ENCODE results near the gene THAP4.
A peak's percentile ranks its signal among the peaks of the same experiment; 100 is the strongest.

The THAP4 gene, protein sequence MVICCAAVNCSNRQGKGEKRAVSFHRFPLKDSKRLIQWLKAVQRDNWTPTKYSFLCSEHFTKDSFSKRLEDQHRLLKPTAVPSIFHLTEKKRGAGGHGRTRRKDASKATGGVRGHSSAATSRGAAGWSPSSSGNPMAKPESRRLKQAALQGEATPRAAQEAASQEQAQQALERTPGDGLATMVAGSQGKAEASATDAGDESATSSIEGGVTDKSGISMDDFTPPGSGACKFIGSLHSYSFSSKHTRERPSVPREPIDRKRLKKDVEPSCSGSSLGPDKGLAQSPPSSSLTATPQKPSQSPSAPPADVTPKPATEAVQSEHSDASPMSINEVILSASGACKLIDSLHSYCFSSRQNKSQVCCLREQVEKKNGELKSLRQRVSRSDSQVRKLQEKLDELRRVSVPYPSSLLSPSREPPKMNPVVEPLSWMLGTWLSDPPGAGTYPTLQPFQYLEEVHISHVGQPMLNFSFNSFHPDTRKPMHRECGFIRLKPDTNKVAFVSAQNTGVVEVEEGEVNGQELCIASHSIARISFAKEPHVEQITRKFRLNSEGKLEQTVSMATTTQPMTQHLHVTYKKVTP
- 21.2 to 37.6 reads per million in 2 donors for total RNA-seq

DNA sequence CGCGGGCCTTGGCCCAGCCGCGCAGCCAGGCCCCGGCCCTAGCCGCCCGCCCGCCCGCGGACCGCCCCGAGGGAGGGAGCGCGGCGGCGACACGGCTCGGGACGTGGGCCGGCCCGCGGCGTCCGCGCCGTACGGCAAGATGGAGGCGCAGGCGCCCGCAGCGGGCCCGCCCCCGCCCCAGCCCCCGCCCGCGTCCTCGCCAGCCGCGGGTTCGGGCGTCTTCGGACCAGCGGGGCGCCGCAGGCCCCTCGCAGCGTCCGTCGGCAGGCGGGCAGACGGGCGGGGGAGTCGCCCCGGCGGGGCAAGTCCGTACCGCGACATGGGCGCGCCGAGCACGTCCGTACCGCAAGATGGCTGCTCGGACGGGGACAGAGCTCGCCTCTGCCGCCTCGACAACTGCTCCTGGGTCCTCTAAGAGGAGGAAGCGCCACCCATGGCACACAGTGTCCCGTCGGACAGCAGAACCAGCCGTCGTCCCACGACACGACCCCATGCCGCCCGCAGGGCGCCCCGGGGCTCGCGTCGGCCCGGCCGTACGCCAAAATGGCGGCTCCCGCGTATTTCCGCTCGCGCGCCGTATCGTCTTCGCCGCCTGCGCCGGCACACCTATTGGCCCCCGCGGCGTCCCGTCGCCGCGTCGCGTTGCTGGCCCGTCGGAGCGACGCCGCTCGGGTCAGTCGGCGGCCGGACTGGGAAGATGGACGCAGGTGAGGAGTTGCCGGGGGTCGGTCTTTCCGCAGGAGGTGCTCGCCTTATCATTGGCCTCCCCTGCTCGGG is at the start of gene THAP4, which contains the start of gene ATG4B:
Gene THAP4, minus strand, starts transcription at position 141 of the 777 bp plus-strand sequence. CDS start 141 bp downstream, outside the sequence.
Gene ATG4B, plus strand, starts transcription at position 676 of the 777 bp plus-strand sequence. Its CDS starts 22 bp downstream, at position 698.
- DNase-seq = peak; percentile 67

DNA sequence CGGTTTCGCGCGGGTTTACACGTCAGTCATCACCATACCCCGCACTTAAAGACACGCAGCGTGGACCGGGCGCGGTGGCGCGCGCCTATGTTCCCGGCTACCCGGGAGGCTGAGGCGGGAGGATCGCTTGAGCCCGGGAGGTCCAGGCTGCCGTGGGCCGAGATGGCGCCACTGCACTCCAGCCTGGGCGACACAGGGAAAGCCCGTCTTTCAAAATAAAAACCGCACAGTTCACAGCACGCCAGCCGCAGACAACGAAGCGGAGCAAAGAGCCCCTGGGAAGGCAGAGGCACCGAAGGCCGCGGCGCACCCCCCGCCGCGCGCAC is 49.3 kb upstream of the THAP4 start:
- DNase-seq = no peak

DNA sequence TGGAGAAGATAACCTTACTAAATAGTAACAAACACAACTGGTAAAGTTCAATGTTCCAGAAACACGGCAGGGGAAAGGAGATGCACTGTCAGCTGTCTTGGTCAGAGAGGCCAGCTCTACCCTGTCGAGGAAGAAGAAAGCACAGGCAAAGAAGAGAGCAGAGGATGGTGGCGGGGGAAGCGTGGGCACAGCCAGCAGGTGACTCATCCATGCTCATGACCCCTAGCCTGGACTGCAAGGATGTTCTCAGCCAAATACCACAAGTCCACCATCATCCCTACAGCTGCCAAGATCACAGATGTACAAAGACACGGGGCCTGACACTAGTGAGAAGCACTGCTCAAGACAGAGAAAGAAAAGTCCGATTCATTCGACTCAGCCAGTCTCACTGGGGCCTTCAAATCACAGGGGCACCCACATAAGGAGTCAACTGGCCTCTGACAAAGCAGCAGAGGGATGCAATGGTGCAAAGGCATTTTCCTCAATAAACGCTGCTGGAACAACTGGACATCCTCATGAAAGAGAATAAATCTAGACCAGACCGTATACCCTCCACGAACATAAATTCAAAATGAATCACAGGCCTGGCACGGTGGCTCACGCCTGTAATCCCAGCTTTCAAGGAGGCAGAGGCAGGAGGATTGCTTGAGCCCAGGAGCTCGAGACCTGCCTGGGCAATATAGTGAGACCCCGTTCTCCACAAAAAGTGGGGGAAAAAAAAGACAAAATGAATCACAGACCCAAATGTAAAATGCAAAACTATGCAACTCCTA is 44.1 kb upstream of the THAP4 start:
- DNase-seq = no peak

DNA sequence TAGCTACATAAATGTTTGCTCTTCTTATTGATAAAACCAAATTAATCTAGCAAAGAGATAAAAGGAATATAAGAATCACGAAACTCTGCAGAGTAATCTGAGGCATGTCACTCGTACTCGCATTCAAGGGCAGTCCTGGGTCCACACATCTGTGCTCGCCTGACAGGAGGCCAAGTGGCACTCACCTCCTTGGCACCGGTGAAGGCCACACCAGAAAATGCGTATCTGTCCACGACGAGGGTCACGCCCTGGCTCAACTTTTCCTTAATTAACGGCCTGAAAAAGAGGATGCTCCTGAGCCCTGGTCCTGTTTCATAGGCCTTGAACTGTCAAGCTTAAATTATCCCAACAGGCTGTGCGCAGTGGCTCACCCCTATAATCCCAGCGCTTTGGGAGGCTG is 43.1 kb upstream of the THAP4 start:
- no peak for DNase-seq

DNA sequence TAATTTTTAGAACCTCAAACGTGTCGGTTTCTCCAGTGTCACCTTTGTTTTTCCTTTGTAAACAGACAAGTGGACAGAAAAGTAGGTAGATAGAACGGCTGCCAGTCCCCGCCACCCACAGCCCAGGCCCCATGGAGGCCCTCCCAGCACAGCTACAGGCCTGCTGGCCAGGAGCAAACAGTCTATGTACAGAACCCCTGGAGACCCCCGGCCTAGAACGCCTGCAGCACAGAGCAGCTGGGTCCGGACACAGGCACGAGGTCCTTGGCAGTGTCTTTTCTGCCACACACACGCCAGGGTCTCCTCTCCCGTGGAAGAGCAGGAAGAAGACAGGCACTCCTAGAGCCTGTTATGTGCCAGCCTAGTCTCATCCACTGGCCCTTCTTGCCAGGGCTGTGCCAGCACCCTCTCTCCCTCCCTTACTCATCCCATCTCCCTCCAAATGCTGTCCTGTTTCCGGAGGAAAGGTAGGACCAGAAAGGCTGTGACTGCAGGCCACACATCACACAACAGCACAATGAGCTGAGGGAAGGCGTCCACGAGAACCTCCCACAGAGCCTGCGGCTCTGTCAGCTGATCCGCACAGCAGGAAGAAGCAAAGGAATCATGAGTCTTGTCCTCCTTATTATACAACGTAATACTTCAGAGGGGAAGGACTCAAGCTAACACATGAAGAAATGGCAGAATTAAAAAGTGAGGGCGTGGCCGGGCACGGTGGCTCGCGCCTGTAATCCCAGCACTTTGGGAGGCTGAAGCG is 42.0 kb upstream of the THAP4 start:
- DNase-seq = no peak

DNA sequence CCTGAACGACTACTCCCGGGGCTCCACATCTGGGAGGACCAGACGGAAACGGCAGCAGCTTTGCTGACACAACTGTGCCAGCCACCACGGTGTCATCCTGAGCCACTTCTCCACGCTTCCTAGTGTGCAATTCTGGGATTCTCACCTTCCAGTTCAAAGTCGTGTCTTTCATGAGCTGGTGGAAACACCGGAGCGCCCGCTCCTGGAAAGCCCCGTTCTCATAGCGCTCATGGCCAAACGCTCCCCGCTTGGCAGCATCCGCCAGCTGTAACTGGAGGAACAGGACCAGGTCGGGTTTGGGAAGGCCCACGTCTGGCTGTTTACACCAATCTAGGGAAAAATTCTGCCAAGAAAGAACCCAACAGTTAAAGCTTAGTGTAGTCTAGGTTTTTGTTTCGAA is 41.3 kb upstream of the THAP4 start:
- DNase-seq = no peak

DNA sequence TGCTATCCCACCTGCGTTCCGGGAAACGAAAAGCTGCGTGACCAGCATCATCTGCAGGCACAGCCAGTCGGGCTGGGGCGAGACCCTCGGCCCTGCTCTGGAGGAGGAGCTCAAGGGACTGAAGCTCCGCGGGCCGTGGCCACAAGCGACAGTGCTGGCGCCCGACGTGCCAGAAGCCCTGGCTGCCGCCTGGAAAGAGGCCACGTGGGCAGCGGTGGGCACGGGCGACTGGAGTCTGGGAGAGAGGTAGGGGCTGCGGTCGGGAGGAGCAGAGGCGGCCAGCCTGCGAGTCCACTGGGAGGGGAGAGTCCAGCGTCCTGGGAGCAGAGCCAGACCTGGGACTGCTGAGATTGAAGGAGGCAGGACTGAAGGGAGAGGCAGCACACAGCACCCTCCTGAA is 40.4 kb upstream of the THAP4 start:
- DNase-seq = no peak

DNA sequence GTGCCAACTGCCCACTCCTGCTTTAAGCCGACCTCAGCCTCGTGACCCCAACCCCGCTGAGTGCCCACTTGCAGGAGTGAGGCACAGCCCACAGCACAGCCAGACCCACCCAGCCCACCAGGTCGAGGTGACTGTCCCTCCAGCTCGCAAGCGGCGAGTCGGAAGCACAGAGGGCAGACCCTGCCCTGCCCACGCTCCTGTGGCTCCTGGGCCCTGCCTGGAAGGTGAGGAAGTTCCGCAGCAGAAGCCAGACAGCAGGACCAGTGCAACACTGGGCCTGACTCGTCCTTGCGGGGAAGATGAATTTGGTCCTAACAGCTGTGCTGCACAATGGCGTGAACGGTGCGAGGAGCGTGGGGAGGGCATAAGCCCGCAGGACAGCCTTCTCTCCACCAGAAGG is 39.7 kb upstream of the THAP4 start:
- DNase-seq = no peak

DNA sequence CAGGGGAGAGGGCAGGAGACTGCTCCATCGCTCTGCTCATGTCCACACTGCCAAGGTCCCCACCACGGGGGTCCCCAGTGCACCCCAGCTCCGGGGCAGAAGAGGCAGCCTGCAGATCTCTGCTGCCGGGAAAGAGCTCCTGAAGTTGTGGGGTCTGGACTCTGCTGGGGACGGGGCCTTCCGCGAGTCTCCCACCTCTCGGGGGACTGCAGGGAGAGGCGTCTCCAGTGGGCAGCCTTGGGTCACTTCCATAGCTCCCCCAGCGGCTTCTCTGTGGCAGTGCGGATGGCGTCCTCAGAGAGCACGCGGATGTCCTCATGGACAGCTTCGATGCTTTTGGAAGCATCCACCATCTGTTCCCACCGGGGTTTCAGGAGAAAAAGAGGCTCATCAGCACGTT is 38.9 kb upstream of the THAP4 start:
- no peak for DNase-seq

DNA sequence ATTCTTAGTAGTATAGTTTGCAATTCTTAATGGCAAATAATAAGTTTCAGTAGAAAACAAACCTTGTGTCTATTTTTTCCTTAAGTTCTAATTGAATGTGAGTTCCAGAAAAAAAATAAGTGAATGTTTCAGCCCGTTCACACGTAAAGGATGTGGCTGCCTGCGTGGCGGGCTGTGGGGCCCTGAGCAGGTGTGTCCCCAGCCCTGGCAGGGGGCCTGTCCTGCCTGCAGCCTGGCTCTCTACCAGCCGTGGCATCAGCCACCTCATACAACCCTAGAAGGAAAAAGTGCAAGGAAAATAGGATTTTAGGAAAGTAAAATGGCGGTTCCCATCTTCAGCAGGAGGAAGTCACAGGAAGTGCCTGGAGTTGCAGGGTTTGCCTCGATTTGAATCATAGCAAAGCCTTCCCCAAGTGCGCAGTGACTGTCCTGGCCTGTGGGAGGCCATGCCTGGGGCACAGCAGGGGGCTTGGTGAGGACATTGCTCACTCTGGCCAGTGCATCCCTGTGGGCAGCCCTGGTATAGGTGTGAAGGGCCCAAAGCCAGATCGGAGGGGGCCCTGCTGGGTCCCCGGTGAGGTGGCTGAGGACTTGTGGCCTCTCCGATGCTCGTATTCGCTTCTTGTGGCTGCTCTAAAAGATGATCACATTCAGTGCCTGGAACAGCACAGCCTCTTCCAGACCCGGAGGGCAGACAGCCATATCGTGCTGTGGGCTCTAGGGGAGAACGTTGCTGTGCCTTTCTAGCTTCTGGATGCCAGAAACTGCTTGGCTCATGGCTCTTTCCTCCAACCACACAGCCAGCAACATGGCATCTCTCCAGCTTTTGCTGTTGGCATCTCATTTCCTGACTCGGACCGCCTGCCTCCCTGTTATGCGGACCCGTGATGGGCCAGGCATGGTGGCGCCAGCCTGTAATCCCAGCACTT is 37.1 kb upstream of the THAP4 start:
- DNase-seq = no peak

DNA sequence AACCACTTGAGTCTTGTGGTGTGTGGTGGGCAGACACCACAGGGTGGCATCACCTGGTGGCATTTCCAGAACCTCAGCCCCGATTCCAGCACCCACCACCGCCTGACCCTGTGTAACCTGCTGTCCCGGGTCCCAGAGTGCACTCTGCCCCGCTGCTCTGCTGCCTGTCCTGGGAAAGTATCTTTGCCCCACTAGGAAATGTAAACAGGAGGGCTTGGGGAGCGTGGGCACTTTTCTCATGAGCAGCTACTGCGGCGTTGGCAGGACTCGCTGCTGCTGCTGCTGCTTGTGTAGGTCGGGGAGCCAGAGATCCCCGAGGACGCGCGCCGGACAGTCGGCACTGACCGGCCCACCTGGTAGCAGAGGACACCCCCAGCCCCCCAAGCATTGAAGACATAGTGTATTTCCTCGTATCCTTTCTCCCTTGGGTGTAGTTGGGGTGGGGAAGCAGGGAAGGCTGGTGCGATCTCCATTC is 36.3 kb upstream of the THAP4 start:
- no peak for DNase-seq

DNA sequence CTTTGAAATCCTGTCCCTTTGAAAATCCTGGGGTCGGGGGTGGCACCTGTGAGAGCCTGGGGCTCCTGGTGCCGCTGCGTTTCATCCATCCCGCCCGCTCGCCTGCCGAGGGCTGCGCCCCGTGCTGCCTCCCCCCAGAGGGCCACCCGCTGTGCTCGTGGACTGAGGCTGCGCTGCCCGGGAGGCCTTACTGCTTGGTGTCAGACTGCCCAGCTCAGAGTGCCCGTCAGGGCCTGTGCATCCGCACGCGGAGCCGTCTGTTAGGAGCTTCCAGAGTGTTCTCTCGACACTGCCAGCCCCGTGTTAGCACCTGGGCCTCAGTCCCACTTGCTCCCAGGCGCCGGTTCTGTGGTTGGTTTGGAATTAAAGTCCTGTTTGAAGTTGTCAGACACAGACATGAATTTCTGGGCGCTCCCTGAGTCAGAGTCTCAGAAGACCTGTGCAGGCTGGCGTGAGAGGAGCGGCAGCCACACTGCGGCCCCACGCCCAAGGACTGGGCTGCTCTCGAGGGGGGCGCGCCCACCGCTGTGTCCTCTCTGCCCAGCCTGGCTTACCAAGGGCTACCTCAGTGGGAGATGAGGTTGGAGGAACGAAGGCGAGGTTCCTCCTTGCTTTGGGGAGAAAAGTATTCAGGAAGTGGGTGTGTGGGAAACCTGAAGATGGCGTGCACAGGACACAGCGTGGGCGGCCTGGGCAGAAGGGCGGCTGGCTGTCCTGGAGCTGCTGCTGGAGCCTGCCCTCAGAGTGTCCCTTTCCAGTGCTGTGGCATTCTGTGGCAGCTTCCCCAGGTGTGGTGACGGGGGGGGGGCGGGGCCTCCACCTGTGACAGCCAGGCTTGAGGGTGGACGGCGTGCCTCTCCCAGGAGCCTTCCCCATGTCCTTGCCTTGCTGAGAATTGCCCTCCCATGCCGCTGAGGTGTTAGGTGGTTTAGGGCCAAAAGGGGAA is 35.6 kb upstream of the THAP4 start:
- no peak for DNase-seq

DNA sequence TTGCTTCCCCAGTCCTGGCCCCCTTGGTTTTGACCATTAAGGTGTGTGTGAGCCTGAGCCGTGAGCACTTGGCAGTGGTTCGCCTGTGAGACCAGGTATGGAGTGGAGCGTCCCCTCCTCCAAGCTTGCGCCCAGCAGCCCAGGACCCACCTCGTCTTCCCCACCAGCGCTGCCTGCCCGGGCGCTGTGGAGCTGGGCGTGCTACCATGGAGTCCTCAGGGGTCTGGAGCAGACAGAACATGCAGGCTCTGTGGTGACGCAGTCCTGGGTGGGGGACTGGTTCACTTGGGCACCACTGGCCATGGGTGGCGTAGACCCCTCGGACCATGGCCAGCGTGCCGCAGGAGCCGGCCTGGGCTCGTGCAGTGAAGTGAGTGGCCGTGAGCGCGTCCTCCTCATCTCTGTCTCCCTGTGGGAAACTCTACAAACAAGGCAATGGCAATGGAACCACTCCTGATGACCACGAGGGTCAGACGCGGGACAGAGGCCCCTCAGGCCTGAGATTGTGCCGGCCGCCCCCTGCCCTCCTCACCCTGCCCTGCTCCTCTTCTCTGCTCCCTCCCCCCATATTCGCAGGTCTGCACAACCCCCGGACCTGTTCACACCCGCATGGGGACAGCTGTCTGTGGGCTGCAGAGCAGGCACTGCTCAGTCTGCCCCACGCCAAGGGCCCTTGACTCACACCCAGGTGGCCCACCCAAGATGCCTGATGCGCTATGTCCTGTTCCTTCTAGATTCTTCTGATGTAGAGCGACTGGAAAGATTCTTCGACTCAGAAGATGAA is 34.7 kb upstream of the THAP4 start:
- DNase-seq = no peak

DNA sequence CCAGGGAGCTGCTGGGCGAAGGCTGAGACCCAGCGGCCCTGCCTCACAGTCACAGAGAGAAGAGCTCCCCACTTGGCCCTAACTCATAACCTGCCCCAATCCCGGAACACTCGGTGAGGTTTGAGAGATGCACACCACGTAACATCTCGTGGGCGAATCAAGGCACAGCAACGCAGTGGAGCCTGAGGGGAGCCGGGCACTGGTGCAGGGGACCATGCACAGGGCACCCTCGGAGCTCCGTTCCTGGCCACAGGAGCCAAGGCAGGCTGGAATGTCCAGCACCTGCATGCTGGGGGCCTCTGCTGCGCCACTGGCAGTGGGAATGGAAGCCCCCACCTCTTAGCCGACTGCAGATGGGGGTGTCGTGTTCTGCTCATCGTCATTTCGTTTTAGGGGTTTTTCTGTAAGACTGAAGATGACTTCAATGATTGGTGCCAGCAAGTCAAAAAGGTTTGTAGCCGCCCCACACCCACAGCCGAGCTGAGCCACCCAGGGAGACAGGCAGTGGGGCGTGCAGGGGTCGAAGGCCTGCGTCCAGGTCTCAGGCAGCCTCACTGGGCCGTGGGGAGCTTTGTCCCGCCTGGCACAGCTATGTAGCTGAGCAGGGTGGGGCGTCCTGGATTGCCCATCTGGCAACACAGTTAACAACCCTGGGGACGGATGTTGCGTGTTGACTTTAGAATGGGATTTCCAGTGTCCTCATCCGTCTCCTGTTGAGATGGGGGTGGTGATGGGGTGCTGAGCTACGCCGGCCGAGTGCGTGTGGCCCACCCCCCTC is 33.6 kb upstream of the THAP4 start:
- DNase-seq = no peak

DNA sequence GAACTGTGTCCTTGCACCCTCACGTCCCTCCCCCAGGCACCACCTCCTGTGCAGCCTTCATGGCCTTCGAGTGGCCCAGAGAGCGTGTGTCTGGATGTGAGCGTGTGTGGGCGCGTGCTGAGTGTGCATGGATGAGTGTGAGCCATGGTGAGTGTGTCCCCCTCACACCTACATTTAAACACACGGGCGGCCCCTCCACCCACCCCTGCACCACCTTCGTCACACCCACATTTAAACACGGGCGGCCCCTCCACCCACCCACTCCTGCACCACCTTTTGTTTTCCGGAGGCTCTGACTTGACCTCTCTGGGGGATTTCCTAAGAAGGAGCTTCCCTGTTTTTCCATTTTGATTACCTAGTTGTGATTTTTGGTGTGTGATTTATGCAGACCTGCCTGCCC is 31.9 kb upstream of the THAP4 start:
- no peak for DNase-seq

DNA sequence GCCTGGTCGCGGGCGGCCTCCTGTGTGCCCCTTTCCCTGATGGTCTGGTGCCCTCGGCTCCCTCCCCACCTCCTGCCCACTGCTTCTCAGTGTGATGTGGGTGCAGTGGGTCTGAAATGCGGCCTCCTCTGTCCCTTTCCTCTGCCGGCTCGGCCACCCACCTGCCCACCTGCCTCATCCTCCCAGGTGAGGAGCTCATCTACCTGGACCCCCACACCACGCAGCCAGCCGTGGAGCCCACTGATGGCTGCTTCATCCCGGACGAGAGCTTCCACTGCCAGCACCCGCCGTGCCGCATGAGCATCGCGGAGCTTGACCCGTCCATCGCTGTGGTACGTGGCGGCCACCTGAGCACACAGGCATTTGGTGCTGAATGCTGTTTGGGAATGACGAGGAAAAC is 31.4 kb upstream of the THAP4 start:
- no peak for DNase-seq

DNA sequence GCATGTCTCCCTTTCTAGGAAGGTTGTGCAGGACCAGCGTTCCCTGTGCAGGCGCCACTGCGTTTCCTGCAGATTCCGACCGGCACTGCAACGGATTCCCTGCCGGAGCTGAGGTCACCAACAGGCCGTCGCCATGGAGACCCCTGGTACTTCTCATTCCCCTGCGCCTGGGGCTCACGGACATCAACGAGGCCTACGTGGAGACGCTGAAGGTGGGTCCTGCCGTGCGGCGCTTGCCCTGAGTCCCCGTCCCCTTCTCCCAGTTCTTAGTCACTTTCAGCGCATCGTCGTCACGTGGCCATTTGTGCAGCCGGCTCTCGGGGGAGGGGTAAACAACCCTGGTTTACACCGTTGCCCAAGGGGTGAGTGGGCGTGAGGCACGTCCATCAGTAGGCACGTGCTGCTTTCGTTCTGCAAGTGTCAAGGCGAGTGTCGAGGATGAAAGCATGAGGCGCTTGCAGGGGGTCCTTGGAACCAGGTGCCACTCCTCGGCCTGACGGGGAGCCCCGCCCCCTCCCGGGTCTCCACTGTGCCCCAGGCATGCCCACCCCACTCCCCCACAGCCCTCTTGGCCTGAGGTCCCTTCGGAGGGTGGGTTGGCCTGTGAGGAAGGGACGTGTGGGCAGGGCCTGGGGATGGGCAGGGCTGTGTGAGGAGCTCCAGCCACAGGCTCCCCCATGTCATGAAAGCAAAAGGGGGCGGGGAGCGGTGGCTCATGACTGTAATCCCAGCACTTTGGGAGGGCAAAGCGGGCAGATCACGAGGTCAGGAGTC is 29.9 kb upstream of the THAP4 start:
- DNase-seq = no peak
